GM13976 (cell line): ENCODE data around the gene HMGB1.

Experiments
- DNase-seq: peaks from one replicate; pipeline ENCODE4 v3.0.0; 2012; ENCODE audit warnings: low spot score
- CTCF ChIP-seq: IDR thresholded peaks from 2 replicates; pipeline ENCODE4 v1.5.1; 2012; ENCODE audit warnings: borderline replicate concordance, mild to moderate bottlenecking; ENCODE audit not compliant: insufficient read depth; ENCODE audit errors: extremely low read depth, missing control alignments, control extremely low read depth
- in situ Hi-C: fragments of 300-500 bp; cut with MboI; formaldehyde crosslinking; loops from one replicate; pipeline ENCODE4 v1.12.0; 2022; ENCODE audit warnings: low sequenced_read_pairs, mixed read lengths, inconsistent platforms; ENCODE audit not compliant: unreplicated experiment

The HMGB1 gene

GRCh38 chr13:30465593-30466357, at the start of gene HMGB1:
Gene HMGB1 (minus strand): TSS chr13:30465936. CDS start chr13:30463680, 2,256 bp downstream.
- in situ Hi-C loops, result no loop called here
- DNase-seq, result peak; percentile 92
- no peak for TF ChIP-seq CTCF

GRCh38 chr13:30510811-30511371, 45.2 kb upstream of the HMGB1 start:
- in situ Hi-C loops, result no loop called here
- no peak for TF ChIP-seq CTCF
- DNase-seq, result no peak

- in situ Hi-C loops, result no loop called here
- TF ChIP-seq CTCF, result no peak
- DNase-seq, result no peak
These were observed 44.4 kb upstream of the HMGB1 start for GRCh38 chr13:30510091-30510490.

- TF ChIP-seq CTCF, result no peak
- no peak for DNase-seq
- in situ Hi-C loops, result no loop called here
These were observed 43.7 kb upstream of the HMGB1 start for GRCh38 chr13:30509254-30510050.

GRCh38 chr13:30504081-30504480, 38.3 kb upstream of the HMGB1 start:
- no peak for TF ChIP-seq CTCF
- peak; percentile 53 for DNase-seq
- in situ Hi-C loops, result no loop called here

- in situ Hi-C loops, result no loop called here
- DNase-seq, result no peak
- no peak for TF ChIP-seq CTCF
These were observed 36.5 kb upstream of the HMGB1 start for GRCh38 chr13:30502237-30502636.
